SU-DHL-6 (cell line): ENCODE data around the gene RPL28.

Experiments
- CTCF ChIP-seq: fragments of 200-600 bp; sonication (generic); IDR thresholded peaks from one replicate; pipeline ENCODE4 v1.5.1; 2017; ENCODE audit warnings: antibody characterized with exemption, mild to moderate bottlenecking, low read length, moderate library complexity; ENCODE audit not compliant: insufficient read depth, poor library complexity, severe bottlenecking
- EZH2phosphoT487 ChIP-seq: fragments of 200-600 bp; sonication (generic), shearing (Covaris generic); conservative IDR thresholded peaks from 2 replicates; pipeline ENCODE4 v1.6.1; 2018; ENCODE audit warnings: mild to moderate bottlenecking, antibody characterized with exemption, low read length, moderate library complexity, mixed read lengths

- no peak for TF ChIP-seq EZH2phosphoT487
- no peak for TF ChIP-seq CTCF
Observed at GRCh38 chr19:55336101-55336500, 49.6 kb upstream of the RPL28 start.
